ENCODE measurements around the gene COX8A. TPM values are rescaled to one million over a fixed set of nuclear protein-coding genes. Genes with fewer than 3 reads are reported as not detected.

COX8A gene
- total and polyA plus RNA-seq, 9 of the 15 experiments (the other 6 are each of a cell fraction or from before 2014, with no cell fraction given): 274 to 1,206 (median 526) TPM

GRCh38 chr11:63969461-63969860 lies 5.0 kb upstream of the COX8A start:
- ChIA-PET POLR2A (interaction anchor here (0.7 kb wide), 1 partner anchor 48 kb away, joined by 3 read pairs; no protein-coding TSS in a partner anchor), CTCF (ENCODE audit: low intra/inter-chr PET ratio) (no interaction called here)
- H3K4me3 ChIP-seq: no peak overlapping the region
- no peaks in the 10 kb centered on the region for H3K27me3 ChIP-seq (ENCODE audit: control insufficient read depth in 2 of 2, insufficient read depth in 2 of 2, low read length in 2 of 2)
- H3K4me2 ChIP-seq (ENCODE audit: insufficient read depth, low read length): no peak overlapping the region
- H4K20me1 ChIP-seq (replicated peaks; ENCODE audit: control insufficient read depth, insufficient read depth, low read length): no peaks in the 10 kb centered on the region
- 52% methylated on average over 2 of the region's 2 CpGs for WGBS (ENCODE audit: insufficient coverage, low coverage, missing lambda C conversion rate)
- in situ Hi-C loops (cut with MboI) (no loop called here), intact Hi-C loops (cut with micrococcal nuclease) (no loop called here)
- no peak overlapping the region; a peak in 1 of 4 replicates for H3K9ac ChIP-seq (ENCODE audit: insufficient read depth in 1 of 2, low read depth in 2 of 2, low read length in 2 of 2)
- no peak overlapping the region for H3K27ac ChIP-seq (ENCODE audit: extremely low read depth, low read depth, low read length)
- H3K9me1 ChIP-seq (ENCODE audit: control insufficient read depth, insufficient read depth, low read length): no peaks in the 10 kb centered on the region
- H3K4me1 ChIP-seq (replicated peaks in 1 of 2; ENCODE audit: control insufficient read depth in 2 of 2, insufficient read depth in 2 of 2, low read length in 2 of 2): peaks cover 5 to 9% of the 10 kb centered on the region in 2 experiments
- no peaks in the 10 kb centered on the region for H3K36me3 ChIP-seq (ENCODE audit: control insufficient read depth, insufficient read depth, low read length)
- BruUV-seq (replicated peaks): no TSS peak
- DNase-seq (ENCODE audit: extremely low read depth in 1 of 4, low spot score in 3 of 4) (no peak), FAIRE-seq (no peak), ATAC-seq (no peak)
- no peak overlapping the region for H2AFZ ChIP-seq (ENCODE audit: low read depth, low read length)
- no peak for TF ChIP-seq ZNF224 (CRISPR knock-in tag; IDR thresholded peaks at IDR 0.05)
- TF ChIP-seq ETV5 (CRISPR knock-in tag; IDR thresholded peaks at IDR 0.05; ENCODE audit: low read depth): no peak
- no peak for TF ChIP-seq TCF15 (CRISPR knock-in tag; IDR thresholded peaks at IDR 0.05)
- no peak for TF ChIP-seq MECOM (CRISPR knock-in tag; IDR thresholded peaks at IDR 0.05)
- TF ChIP-seq TAF9B (IDR thresholded peaks at IDR 0.05; ENCODE audit: partially characterized antibody): no peak
- no peak for TF ChIP-seq ZC3H11A (IDR thresholded peaks at IDR 0.05; ENCODE audit: low read depth, low read length)
- TF ChIP-seq ZBTB7A (IDR thresholded peaks at IDR 0.05; ENCODE audit: borderline replicate concordance, control insufficient read depth, low read depth, low read length): no peak
- no peak for TF ChIP-seq GATAD2A (IDR thresholded peaks at IDR 0.05)
- H3K9me3 ChIP-seq (replicated peaks; ENCODE audit: control insufficient read depth, insufficient read depth, low read depth, low read length): no peaks in the 10 kb centered on the region
- peaks cover 2% of the 10 kb centered on the region for H3K79me2 ChIP-seq (ENCODE audit: control insufficient read depth, insufficient read depth, low read length)

Data from K562 (cell line).